Dendritic cell treated with granulocyte-macrophage colony-stimulating factor and Interleukin-4, amounts not matched to agents 40 ng/mL and 50 ng/mL, for 4 days (primary cell): Measurements from ENCODE around the gene SH3RF3.

Source experiments
- H3K27ac Mint-ChIP-seq: one replicate; pipeline ENCODE4 v1.8.0; 2022; ENCODE audit warnings: mild to moderate bottlenecking, mixed read lengths
- H3K27me3 Mint-ChIP-seq: one replicate; pipeline ENCODE4 v1.8.0; 2022; ENCODE audit warnings: mild to moderate bottlenecking, mixed read lengths
- H3K36me3 Mint-ChIP-seq: one replicate; pipeline ENCODE4 v1.8.0; 2022; ENCODE audit warnings: low read depth, mixed read lengths
- H3K4me1 Mint-ChIP-seq: one replicate; pipeline ENCODE4 v1.8.0; 2022; ENCODE audit warnings: low read depth, mixed read lengths
- H3K4me3 Mint-ChIP-seq: one replicate; pipeline ENCODE4 v1.8.0; 2022; ENCODE audit warnings: mild to moderate bottlenecking, moderate library complexity, mixed read lengths
- H3K9me3 Mint-ChIP-seq: one replicate; pipeline ENCODE4 v1.8.0; 2022; ENCODE audit warnings: mixed read lengths
- intact Hi-C: fragments of 100-400 bp; cut with micrococcal nuclease; formaldehyde crosslinking; loops from one replicate; pipeline ENCODE4 v1.15.0; 2022

Gene SH3RF3

DNA sequence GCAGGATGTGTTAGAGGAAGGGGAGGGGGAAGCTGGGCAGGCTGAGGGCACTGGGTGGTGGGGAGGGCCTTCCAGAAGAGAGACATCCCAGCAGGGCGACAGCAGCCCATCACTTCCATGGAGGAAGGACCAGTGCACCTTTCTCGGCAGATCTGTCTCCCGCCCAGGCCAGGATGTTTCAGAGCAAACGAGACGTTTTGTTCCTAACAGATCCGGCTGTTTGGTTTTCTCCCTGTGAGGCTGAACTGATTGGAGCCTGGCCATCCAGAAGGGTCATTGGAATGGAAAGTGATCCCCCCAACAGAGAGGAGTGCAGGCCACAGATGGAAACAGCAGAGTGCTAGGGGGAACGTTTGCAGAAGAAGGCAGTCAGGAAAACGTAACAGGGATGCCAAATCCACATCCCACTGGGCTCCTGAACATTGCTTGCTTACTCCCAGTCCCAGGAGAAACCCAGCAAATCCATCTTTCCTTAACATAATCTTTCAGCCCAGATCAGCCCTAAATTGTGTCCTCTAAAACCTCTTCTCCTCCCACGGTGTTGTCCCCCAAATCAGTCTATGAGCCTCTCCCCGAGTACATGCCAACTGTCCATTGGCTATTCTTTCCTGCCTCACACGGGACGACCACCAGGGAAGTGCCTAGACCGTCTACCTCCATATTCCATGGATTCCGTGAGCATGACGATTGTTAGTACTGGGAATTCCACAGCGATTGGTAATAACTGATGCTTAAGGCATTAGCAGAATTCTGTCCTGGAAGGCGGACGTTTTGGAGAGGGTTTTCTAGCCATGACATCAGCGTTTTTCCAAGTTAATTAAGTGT lies 357.9 kb downstream of the SH3RF3 start:
- intact Hi-C loops: no loop called here
- H3K9me3 Mint-ChIP-seq: no peaks in the 10 kb centered on the region
- H3K4me1 Mint-ChIP-seq: no peaks in the 10 kb centered on the region
- H3K27me3 Mint-ChIP-seq: peaks cover 19% of the 10 kb centered on the region
- no peak overlapping the region for H3K4me3 Mint-ChIP-seq
- no peaks in the 10 kb centered on the region for H3K36me3 Mint-ChIP-seq
- no peak overlapping the region for H3K27ac Mint-ChIP-seq

DNA sequence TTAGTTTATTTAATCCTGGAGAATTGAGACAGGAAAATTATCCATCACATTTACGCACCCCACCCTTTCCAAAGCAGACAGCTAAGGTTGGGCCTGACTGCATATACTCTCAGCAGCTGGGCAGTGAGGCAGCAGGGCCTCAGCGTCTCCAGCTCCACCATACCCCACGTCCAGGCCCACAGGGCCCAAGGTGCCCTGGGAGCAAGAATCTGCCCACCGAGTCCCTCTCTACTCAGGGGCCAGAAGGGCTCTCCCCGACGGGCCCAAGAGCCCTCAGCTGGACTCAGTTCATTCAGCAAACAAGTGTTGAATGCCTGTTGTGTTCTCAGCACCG lies 358.5 kb downstream of the SH3RF3 start:
- no peak overlapping the region for H3K4me3 Mint-ChIP-seq
- no peaks in the 10 kb centered on the region for H3K9me3 Mint-ChIP-seq
- H3K4me1 Mint-ChIP-seq: no peaks in the 10 kb centered on the region
- intact Hi-C loops: no loop called here
- no peaks in the 10 kb centered on the region for H3K36me3 Mint-ChIP-seq
- H3K27me3 Mint-ChIP-seq: peaks cover 15% of the 10 kb centered on the region
- no peak overlapping the region for H3K27ac Mint-ChIP-seq

DNA sequence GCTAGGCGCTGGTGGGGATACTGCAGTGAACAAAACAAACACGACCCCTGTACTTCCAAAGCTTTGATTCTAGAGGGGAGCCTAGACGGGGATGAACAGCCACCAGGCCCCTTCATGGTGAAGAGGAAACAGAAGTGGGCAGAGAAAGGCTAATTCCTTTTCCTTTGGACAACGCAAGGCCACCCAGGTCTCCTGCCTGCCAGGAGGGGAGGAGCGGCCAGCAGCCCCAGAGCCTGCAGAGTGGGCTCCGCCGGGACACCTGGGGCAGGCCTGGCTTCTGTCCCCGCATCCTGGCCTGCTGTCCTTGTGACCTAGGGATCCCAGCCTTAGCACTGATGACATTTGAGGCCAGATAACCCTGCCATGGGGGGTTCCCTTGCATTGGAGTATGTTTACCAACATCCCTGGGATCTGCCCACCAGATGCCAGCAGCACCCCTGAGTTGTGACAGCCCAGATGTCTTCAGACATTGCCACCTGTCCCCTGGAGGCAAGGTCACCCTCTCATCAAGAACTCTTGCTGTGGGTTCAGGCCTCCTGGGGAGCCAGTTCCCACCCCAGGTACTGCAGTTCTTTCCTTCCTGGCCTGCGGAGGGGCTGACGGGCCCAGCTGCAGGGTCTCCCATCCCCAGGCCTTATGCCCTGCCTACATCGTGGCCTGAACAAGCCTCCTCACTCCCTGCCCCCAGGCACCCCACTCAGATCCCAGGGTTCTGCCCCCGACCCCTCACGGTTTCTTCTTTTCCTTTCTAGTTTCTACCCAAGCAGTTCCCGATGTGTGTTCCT lies 359.1 kb downstream of the SH3RF3 start:
- H3K4me3 Mint-ChIP-seq: no peak overlapping the region
- H3K27ac Mint-ChIP-seq: no peak overlapping the region
- H3K4me1 Mint-ChIP-seq: no peaks in the 10 kb centered on the region
- no peaks in the 10 kb centered on the region for H3K36me3 Mint-ChIP-seq
- H3K27me3 Mint-ChIP-seq: peaks cover 10% of the 10 kb centered on the region
- intact Hi-C loops: no loop called here
- H3K9me3 Mint-ChIP-seq: no peaks in the 10 kb centered on the region

DNA sequence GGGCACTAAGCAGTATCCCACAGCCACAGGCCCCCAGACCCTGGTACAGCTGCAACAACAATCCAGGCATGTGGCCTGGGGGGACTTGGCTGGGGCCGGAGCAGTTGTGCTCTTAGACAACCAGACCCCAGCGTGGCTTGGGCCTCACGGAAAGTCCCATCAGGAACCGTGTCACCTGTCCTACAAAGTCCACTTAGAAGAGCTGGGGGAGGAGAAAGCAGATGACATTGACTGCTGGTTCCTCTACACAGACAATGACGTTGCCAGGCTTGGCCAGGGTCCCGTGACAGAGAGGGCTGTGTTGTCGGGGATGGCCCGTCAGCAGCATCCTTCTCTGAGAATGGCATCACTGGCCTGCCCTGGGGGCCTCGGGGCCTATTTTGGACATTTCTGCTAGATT lies 360.3 kb downstream of the SH3RF3 start:
- H3K4me3 Mint-ChIP-seq: no peak overlapping the region
- H3K27me3 Mint-ChIP-seq: peaks cover 1% of the 10 kb centered on the region
- H3K9me3 Mint-ChIP-seq: no peaks in the 10 kb centered on the region
- H3K27ac Mint-ChIP-seq: no peak overlapping the region
- H3K36me3 Mint-ChIP-seq: no peaks in the 10 kb centered on the region
- no peaks in the 10 kb centered on the region for H3K4me1 Mint-ChIP-seq
- intact Hi-C loops: no loop called here

DNA sequence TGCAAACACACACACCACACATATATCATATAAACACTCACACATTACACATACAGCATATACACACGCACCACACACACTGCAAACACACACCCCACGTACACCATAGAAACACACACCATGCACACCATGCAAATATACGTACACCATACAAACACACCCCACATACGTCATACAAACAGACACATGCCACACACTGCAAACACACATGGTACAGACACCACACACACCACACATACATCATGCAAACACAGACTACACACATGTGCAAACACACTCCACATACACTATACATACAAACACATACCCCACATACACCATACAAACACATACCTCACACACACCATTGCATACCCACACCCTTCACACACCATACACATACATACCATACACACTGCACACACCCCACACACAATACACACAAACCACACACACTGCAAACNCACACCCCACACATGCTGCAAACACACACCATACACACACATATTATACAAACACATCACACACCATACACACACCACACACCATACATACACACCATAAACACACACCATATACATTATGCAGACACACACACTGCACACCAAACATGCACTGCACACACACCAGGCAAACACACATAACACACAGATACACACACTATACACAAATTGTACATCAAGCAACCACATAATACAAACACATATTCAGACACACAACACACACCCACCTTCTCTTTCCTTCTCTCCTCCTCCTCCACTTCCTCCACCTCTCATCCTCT lies 364.4 kb downstream of the SH3RF3 start:
- H3K36me3 Mint-ChIP-seq: no peaks in the 10 kb centered on the region
- intact Hi-C loops: no loop called here
- no peaks in the 10 kb centered on the region for H3K27me3 Mint-ChIP-seq
- H3K9me3 Mint-ChIP-seq: no peaks in the 10 kb centered on the region
- H3K27ac Mint-ChIP-seq: no peak overlapping the region
- no peaks in the 10 kb centered on the region for H3K4me1 Mint-ChIP-seq
- H3K4me3 Mint-ChIP-seq: no peak overlapping the region

DNA sequence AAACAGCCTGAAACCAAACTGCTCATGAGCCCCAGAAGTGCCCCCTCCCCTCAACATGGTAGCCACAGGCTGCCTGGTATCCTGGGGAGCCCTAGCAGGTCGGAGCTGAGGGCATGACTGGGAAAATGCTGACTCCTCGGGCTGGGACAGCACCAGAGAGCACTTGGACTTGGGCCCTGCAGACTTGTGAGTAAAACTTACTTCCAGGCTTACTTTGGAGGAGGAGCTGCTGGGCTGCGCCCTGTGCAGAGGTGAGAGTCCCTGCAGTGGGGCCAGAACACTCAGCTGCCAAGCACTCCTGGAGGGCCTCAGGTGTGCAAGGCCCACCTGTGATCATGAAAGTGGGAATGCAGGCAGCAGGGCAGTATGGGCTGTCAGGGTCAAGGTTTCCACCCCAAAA lies 365.3 kb downstream of the SH3RF3 start:
- intact Hi-C loops: no loop called here

DNA sequence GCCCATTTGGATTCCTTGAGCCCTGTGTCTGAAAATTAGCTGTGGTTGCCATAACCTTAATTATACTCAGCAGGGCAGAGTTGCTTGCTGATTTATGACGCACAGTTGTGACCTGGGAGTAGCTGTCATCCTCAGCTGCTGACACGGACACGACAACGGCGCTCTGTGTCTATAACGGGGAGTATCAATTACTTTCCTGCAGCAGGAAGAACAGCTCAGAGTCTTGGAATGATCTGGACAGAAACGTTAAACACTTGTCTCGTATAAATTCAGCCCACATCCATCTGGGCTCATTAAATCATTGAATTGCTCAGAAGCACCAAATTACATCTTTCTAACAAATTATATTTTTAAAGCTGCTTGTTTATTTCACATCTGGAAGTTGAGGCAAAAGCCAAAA lies 368.5 kb downstream of the SH3RF3 start:
- H3K4me3 Mint-ChIP-seq: no peak overlapping the region
- intact Hi-C loops: no loop called here
- H3K27me3 Mint-ChIP-seq: no peaks in the 10 kb centered on the region
- no peaks in the 10 kb centered on the region for H3K9me3 Mint-ChIP-seq
- no peak overlapping the region for H3K27ac Mint-ChIP-seq
- no peaks in the 10 kb centered on the region for H3K36me3 Mint-ChIP-seq
- no peaks in the 10 kb centered on the region for H3K4me1 Mint-ChIP-seq

More for the DNA sequence above, 365.3 kb downstream of the SH3RF3 start:
- no peak overlapping the region for H3K27ac Mint-ChIP-seq
- H3K36me3 Mint-ChIP-seq: no peaks in the 10 kb centered on the region
- no peaks in the 10 kb centered on the region for H3K4me1 Mint-ChIP-seq
- no peaks in the 10 kb centered on the region for H3K9me3 Mint-ChIP-seq
- H3K27me3 Mint-ChIP-seq: no peaks in the 10 kb centered on the region
- H3K4me3 Mint-ChIP-seq: no peak overlapping the region

DNA sequence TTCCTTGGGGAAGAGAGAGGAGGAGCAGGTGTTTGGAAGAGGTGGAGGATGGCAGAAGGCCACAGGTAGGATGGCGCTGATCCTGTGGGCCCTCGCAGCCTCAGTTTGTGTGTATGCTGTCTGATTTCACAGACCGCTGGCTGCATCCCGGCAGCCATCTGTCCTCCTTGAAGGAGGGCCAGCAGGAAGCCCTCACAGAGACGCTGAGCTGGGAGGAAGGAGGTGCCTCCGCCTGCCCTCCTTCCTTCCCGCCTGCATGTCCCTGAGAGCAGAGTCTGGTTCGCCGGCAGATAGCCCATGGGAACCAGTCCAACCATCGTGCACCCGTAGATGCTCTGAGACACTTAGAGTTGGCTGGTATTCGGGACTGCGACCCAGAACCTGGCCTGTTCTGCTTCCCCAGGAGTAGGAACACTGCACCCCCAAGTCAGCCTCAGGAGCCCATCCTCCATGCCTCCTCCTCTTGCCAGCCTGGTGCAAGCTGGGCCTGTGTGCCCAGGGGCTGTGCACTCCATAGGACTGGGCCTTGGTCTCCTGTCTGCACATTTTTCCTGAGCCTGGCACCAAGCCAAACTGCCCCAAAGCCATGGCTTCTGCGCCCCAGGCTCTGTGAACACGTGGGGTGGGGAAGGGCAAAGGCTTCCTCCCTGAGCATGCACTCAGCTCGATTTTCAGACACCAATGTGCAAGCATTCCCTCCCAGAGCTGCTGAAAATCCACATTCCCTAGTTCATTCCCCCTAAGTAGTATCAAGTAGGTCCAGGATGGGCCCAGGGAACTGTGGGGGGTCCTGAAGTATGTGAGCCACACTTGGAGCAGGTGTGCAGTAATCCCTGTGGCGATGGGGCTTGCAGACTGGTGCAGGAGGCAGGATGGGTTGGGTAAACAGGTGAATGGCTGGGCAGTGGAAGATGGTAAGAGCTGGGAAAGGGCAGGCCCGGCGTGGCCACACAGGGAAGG lies 369.2 kb downstream of the SH3RF3 start:
- intact Hi-C loops: no loop called here

DNA sequence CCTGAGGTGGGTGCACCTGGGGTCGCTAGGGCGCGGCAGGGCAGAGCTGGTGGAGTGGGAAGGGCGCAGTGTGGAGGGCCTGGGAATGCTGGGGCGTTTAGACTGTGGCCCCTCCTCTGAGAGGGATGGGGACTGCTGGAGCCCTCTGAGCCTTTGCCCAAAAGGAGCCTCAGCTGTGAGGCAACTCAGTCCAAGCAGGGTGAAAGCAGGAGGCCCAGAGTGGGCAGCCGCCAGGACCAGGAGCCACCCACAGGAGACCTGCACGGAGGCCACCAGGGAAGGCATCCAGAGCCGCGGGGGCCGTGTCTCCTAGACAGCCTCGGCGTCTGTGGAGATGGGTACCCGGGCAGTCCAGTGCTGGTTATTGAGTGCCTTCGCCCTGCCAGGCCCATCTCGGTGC lies 369.9 kb downstream of the SH3RF3 start:
- Mint-ChIP-seq H3K4me1 (no peaks in the 10 kb centered on the region), H3K4me3 (no peak overlapping the region), H3K36me3 (no peaks in the 10 kb centered on the region), H3K27ac (no peak overlapping the region), H3K9me3 (no peaks in the 10 kb centered on the region), H3K27me3 (no peaks in the 10 kb centered on the region)
- intact Hi-C loops: no loop called here

More for the DNA sequence above, 369.2 kb downstream of the SH3RF3 start:
- Mint-ChIP-seq H3K4me1 (no peaks in the 10 kb centered on the region), H3K9me3 (no peaks in the 10 kb centered on the region), H3K4me3 (no peak overlapping the region), H3K36me3 (no peaks in the 10 kb centered on the region), H3K27me3 (no peaks in the 10 kb centered on the region), H3K27ac (no peak overlapping the region)

DNA sequence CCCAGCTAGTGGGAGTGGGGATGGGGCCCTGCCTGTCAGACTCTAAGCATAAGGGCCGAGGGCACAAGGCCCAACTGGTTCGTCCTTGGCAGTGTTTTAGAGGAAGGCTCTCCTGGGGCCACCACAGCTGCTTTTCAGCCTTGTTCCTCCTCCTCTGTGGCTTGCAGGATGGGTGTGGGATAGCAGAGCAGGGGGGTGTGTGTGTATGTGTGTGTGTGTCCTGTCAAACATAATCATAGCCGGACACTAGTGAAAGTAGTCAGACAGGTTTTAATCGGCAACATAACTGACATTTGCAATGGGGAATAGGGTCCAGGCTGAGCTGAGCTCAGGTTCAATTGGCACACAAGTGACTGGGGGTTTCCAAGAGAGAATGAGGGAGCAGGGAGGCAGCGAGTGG lies 370.6 kb downstream of the SH3RF3 start:
- H3K4me1 Mint-ChIP-seq: no peaks in the 10 kb centered on the region
- no peaks in the 10 kb centered on the region for H3K27me3 Mint-ChIP-seq
- H3K36me3 Mint-ChIP-seq: no peaks in the 10 kb centered on the region
- intact Hi-C loops: no loop called here
- no peak overlapping the region for H3K4me3 Mint-ChIP-seq
- no peaks in the 10 kb centered on the region for H3K9me3 Mint-ChIP-seq
- no peak overlapping the region for H3K27ac Mint-ChIP-seq

DNA sequence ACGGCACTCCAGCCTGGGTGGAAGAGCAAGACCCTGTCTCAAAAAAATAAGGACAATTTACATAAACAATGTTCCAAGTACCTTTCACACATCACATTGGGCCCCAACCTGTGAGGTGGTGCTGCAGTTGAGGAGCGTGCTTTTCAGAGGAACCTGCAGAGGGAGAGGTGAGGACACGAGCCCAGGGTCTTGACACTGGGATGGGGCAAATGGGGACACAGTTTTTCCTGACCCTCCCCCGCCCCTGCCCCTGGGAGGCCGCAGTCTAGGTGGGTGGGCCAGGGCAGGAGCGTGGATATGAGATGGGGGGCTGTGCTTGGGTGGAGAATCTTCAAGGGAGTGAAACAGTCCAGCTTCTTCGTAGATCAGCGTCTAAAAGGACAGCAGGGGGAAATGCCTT lies 371.9 kb downstream of the SH3RF3 start:
- intact Hi-C loops: loop anchor here (10.0 kb wide), 1 partner anchor 246 kb away; no protein-coding TSS in a partner anchor
- no peaks in the 10 kb centered on the region for H3K9me3 Mint-ChIP-seq
- H3K27ac Mint-ChIP-seq: no peak overlapping the region
- H3K4me1 Mint-ChIP-seq: no peaks in the 10 kb centered on the region
- no peaks in the 10 kb centered on the region for H3K27me3 Mint-ChIP-seq
- H3K36me3 Mint-ChIP-seq: no peaks in the 10 kb centered on the region
- H3K4me3 Mint-ChIP-seq: no peak overlapping the region

DNA sequence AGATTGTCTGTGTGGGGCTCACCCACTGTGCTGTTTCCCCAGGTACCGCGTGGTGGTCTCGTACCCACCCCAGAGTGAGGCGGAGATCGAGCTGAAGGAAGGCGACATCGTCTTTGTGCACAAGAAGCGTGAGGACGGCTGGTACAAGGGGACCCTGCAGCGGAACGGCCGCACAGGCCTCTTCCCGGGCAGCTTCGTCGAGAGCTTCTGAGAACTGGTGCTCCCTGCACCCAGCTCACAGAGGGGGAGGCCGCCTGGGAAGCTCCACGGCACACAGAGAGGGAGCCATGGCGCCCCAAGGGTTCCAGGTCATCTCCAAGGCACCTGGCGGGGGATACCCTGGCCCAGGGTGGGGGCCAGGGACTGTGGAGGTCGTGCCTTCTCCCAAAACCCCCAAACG lies 372.5 kb downstream of the SH3RF3 start:
- H3K9me3 Mint-ChIP-seq: no peaks in the 10 kb centered on the region
- H3K36me3 Mint-ChIP-seq: no peaks in the 10 kb centered on the region
- intact Hi-C loops: loop anchor here (10.0 kb wide), 1 partner anchor 247 kb away; no protein-coding TSS in a partner anchor
- H3K4me1 Mint-ChIP-seq: no peaks in the 10 kb centered on the region
- H3K27ac Mint-ChIP-seq: no peak overlapping the region
- no peaks in the 10 kb centered on the region for H3K27me3 Mint-ChIP-seq
- no peak overlapping the region for H3K4me3 Mint-ChIP-seq

DNA sequence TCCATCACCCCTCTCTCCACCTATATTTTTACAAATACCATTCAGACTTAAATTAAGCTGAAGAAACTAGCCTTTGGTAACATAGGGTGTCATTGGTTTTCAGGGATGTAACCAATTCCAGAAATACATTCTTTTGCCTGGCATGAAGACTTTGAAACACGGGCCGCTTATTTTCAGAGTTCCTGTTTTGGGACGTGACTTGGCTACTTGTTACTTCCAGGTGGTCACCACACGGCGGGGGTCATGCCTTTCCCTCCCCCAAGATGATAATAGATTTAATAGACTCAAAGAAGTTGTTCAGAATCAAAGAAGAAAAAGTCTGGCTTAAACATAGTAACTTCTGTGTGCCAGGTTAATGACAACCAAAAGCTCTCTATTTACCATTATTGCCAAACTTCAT lies 374.2 kb downstream of the SH3RF3 start:
- H3K27me3 Mint-ChIP-seq: no peaks in the 10 kb centered on the region
- intact Hi-C loops: loop anchor here (10.0 kb wide), 1 partner anchor 248 kb away; no protein-coding TSS in a partner anchor

More for the DNA sequence above, 374.2 kb downstream of the SH3RF3 start:
- Mint-ChIP-seq H3K27ac (no peak overlapping the region), H3K9me3 (no peaks in the 10 kb centered on the region), H3K4me1 (no peaks in the 10 kb centered on the region), H3K4me3 (no peak overlapping the region), H3K36me3 (no peaks in the 10 kb centered on the region)
